ENCODE results near the gene FAM76A.

DNA sequence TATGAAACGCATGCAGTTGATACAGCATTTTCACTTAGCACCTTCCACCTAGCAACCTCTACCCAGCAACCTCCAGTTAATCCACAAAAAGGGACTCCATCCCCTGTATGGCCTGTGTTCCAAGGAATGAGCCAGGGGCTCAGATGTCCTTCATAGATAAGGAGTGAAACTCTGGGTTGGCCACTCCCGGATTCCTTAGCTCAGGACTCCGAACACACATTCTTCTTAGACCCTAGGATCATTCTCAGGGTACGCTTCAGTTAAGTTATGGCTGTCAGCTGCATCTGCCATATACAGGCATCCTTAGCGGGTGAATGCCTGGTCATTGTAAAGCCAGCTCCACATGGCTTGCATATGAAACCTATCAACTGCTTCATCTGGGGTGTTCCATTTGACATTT lies 37.9 kb upstream of the FAM76A start:
- TF ChIP-seq POLR2AphosphoS5 (IDR thresholded peaks at IDR 0.05) (no peak), POLR2A (IDR thresholded peaks at IDR 0.05) (no peak)
- TF ChIP-seq, protein P1, sequence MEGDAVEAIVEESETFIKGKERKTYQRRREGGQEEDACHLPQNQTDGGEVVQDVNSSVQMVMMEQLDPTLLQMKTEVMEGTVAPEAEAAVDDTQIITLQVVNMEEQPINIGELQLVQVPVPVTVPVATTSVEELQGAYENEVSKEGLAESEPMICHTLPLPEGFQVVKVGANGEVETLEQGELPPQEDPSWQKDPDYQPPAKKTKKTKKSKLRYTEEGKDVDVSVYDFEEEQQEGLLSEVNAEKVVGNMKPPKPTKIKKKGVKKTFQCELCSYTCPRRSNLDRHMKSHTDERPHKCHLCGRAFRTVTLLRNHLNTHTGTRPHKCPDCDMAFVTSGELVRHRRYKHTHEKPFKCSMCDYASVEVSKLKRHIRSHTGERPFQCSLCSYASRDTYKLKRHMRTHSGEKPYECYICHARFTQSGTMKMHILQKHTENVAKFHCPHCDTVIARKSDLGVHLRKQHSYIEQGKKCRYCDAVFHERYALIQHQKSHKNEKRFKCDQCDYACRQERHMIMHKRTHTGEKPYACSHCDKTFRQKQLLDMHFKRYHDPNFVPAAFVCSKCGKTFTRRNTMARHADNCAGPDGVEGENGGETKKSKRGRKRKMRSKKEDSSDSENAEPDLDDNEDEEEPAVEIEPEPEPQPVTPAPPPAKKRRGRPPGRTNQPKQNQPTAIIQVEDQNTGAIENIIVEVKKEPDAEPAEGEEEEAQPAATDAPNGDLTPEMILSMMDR (IDR thresholded peaks at IDR 0.05) = no peak
